ENCODE data around the gene WARS2.
"Not testable (repeated sequence)": the region's sequence is repeated elsewhere in the genome, so short reads cannot be mapped to it uniquely, and the experiment has no call there.

WARS2 gene

DNA sequence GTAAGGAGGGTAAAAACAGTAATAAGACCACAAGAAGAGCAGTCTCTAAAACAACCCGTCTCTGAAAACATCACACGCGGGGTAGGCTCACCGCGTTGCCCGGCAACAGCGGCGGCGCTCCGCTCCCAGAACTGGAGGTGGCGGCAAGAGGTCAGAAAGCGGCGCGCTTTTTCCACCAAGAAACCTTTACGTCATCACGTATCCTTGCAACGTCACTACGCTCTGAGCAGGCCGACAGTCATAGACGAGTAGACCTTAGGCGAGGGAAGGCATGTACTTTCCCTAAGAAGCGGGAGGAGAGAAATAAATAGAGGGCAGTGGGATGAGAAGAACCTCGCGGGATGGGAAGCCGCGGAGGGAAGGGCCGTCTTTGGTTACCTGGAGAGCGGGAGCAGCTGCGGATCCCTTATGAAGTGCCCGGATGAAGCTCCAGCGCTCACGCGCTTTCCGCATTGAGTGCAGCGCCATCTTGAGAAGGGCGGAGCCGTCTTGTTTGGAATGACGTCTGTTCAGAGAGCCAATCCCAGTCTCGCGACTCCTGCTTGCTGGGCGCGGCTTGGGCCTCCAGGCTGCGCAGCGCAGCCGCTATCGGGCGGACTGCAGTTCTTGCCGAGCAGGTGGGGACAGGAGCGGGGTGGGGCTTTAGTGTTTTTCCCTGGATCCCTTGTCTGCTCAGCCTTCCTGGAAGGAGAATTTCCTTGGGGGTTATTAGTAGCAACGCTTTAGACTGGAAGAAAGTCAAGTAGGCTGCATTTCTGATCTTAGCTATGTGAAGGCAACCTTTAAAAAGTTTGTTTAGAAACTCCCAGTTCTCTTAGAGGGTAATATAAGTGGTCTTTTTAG, at the start of gene WARS2:
TSS of gene WARS2 (minus strand) at position 477 of the 843 bp plus-strand sequence. CDS start at position 468, 9 bp downstream.
- peak; percentile 95 for DNase-seq (ENCODE audit: low spot score)

DNA sequence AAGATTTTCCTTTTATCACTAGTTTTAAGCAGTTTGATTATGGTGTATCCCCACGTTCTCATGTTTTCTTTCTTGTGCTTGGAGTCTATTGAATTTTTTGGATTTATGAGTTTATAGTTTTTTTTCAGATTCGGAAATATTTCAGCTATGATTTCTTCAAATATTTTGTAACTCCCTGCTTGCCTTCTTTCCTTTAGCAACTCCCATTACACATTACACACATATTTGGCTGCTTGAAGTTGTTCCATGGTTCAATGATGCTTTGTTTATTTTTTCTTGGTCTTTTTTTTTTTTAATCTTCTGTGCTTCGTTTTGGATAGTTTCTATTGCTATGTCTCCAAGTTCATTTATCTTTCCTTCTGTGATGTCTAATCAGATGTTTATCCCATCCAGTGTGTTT, 48.5 kb upstream of the WARS2 start:
- DNase-seq (ENCODE audit: low spot score), result no peak

GRCh38 chr1:119187416-119187815, 47.0 kb upstream of the WARS2 start:
- DNase-seq (ENCODE audit: low spot score), result no peak

GRCh38 chr1:119186471-119186870, 46.0 kb upstream of the WARS2 start:
- no peak for DNase-seq (ENCODE audit: low spot score)

- no peak for DNase-seq (ENCODE audit: low spot score)
These were observed 44.5 kb upstream of the WARS2 start for GRCh38 chr1:119184972-119185371.

DNA sequence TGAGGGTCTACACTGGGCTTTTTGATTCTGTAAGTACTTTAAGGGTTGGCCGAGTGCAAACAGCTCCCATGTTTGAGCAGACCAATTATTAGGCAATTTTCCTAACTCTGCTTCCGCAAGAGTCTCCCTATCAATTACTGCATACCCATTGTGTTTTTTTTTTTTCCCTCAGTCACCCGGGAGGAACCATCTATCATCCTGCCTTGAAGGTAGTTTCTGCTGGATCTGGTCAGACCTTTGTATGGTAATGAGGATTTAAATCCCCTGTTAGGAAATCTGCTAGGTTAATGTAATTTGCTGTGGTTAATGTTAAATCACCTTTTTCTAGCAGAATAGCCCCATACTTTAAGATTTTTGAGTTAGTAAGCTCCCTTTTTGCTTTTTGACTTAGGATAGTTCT, 40.8 kb upstream of the WARS2 start:
- DNase-seq (ENCODE audit: low spot score), result no peak

DNA sequence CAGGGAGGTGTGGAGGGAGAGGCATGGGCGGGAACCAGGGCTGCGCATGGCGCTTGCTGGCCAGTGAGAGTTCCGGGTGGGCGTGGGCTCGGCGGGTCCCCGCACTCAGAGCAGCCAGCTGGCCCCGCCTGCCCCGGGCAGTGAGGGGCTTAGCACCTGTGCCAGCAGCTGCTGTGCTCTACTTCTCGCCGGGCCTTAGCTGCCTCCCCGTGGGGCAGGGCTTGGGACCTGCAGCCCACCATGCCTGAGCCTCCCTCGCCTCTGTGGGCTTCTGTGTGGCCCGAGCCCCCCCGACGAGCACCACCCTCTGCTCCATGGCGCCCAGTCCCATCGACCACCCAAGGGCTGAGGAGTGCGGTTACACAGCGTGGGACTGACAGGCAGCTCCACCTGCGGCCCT, 38.6 kb upstream of the WARS2 start:
- no peak for DNase-seq (ENCODE audit: low spot score)

DNA sequence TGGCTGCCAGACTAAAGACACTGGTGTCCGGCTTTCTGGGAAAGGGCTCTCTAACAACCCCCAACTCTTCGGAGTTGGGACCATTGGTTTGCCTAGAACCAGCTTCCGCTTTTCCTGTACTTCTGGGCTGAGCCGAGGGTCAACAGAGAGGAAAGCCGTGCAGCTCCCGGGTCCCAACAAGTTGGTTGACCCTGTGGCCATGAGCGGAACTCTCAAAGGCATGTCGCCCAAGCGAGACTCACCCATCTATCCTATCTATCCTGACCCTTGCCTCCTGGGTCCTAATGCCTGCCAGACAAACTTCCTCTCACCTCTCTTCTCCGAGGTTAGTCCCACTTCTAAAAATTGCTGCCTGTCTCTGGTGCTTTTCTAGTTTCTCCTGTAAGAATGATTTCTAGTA, 32.5 kb upstream of the WARS2 start:
- DNase-seq (ENCODE audit: low spot score), result not testable (repeated sequence)

- not testable (repeated sequence) for DNase-seq (ENCODE audit: low spot score)
These were observed 31.0 kb upstream of the WARS2 start for GRCh38 chr1:119171381-119172010.

GRCh38 chr1:119163396-119163795, 22.9 kb upstream of the WARS2 start:
- DNase-seq (ENCODE audit: low spot score), result no peak

DNA sequence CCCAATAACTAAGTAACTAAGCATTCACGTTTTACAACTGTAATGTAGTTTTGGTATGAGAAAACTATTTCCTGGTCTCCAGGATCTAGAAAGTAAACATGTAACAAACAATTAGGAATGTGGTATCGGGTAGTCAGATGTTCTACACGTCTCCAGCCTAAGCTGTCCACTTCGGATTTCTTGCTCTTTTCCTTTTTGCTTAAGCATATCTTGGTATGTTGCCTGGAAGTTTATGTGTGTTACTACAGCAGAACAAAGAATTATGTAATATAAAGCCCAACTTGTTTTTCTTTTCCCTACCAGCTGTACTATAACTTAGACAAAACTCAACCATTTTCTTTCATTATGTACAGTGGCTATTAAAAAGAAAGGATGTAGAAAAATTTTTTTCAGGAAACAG, 20.4 kb upstream of the WARS2 start:
- DNase-seq (ENCODE audit: low spot score), result no peak

DNA sequence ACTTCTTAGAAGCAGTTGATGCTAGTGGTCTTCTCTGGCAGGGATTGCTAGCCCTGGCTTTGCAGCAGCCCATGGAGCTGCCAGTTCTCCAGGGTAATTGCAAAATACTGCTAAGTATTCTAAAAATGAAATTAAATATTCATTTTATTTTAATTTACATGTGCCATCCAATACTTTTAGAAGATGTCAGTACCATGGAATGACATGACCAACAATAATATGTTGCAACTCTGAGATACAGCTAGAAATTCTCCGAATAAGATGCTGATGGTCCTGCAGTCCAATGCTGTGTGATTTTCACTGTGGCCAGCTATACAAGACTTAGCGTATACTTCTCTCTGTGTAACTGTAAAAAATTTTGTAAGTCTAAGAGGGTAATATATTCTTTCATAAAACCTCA, 20.0 kb upstream of the WARS2 start:
- DNase-seq (ENCODE audit: low spot score), result no peak

GRCh38 chr1:119159966-119160365, 19.5 kb upstream of the WARS2 start:
- DNase-seq (ENCODE audit: low spot score), result no peak

GRCh38 chr1:119159111-119159510, 18.7 kb upstream of the WARS2 start:
- no peak for DNase-seq (ENCODE audit: low spot score)

DNA sequence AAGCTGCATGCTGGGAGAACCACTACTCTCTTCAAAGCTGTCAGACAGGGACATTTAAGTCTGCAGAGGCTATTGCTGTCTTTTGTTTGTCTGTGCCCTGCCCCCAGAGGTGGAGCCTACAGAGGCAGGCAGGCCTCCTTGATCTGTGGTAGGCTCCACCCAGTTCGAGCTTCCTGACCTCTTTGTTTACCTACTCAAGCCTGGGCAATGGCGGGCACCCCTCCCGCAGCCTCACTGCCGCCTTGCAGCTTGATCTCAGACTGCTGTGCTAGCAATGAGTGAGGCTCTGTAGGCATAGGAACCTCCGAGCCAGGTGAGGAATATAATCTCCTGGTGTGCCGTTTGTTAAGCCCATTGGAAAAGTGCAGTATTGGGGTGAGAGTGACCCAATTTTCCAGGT, 16.3 kb upstream of the WARS2 start:
- DNase-seq (ENCODE audit: low spot score), result not testable (repeated sequence)

DNA sequence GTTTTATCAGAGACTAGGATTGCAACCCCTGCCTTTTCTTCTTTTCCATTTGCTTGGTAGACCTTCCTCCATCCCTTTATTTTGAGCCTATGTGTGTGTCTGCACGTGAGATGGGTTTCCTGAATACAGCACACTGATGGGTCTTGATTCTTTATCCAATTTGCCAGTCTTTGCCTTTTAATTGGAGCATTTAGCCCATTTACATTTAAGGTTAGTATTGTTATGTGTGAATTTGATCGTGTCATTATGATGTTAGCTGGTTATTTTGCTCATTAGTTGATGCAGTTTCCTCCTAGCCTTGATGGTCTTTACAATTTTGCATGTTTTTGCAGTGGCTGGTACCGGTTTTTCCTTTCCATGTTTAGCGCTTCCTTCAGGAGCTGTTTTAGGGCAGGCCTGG, 14.6 kb upstream of the WARS2 start:
- not testable (repeated sequence) for DNase-seq (ENCODE audit: low spot score)

DNA sequence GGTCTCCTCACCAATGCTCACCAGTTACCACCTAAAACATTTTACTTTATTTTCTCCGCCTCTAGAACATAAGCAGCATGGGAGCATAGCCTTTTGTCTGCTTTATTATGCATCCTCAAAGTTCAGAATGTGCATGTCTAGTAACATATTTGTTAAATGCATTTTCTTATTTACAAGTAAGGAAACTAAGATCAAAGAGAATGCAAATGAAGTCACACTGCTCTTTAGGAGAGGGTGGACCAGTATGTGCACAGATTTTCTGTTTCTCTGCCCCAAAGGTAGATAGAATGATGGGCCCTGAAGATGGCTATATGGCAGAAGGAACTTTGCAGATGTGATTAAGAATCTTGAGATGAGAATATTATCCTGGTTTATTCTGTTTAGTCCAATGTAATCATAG, 9.7 kb upstream of the WARS2 start:
- DNase-seq (ENCODE audit: low spot score), result no peak

DNA sequence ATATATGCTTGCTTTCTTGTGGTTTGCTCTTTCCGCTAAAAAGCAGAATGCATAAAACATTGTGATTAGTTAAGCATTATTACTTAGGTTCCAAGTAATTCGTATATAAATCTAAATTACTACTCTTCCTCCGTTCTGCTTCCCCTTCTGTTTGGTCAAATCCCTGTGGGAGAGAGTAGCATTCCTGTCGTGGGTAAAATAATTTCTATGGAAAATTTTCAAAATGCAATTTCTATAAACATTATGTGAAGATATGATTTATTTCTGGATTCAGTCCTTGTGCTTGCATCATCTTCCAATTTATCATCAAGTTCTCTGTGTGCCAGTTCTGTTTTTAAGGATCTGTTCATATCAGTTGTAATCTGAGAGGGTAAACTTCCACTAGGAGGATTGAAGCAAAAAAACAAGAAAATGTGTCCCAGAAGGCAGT, 7.2 kb upstream of the WARS2 start:
- DNase-seq (ENCODE audit: low spot score), result no peak

DNA sequence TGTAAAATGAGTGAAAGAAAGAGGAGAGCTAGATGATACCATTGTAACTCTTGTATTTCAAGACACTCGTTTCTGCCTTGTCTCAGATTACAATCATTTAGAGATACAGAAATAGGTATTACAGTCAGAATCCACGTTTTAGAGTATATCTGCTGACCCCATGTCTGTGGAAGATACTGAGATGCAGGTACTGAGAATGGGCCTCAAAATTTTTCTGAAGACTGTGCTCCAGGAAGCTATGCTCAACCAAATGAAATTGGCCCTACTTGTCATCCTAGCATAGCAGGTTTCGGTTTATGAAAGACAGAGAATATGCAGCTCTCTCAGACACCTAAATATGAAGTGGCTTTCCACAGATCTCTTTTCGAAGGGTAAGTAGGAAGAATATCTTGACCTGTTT, 6.0 kb upstream of the WARS2 start:
- no peak for DNase-seq (ENCODE audit: low spot score)

- DNase-seq (ENCODE audit: low spot score), result no peak
These were observed 4.4 kb upstream of the WARS2 start for GRCh38 chr1:119144813-119145212.

- DNase-seq (ENCODE audit: low spot score), result no peak
These were observed 3.3 kb upstream of the WARS2 start for GRCh38 chr1:119143706-119144105.

DNA sequence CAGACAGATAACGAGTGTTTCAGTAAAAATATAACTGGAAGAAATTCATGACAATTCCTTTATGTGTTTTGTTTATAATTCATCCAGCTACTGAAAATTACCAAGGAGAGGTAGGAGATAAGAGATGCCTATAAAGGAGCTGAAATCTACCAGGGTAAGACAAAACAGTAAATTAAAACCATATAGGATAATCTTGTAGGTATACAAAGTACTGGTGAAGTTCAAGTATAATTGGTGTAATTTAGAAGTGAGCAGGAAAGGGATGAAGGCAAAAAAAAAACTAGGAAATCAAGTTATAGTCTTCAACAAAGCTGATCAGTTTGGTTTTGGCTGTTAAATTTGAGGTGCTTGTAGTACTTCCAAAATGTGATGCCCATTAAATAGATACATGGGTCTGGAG, 1.2 kb upstream of the WARS2 start:
- no peak for DNase-seq (ENCODE audit: low spot score)

- peak; percentile 49 for DNase-seq (ENCODE audit: low spot score)
These were observed 569 bp upstream of the WARS2 start for GRCh38 chr1:119141020-119141424.

- DNase-seq (ENCODE audit: low spot score), result no peak
These were observed 636 bp downstream of the WARS2 start for GRCh38 chr1:119139857-119140176.
